Activated CD8-positive, alpha-beta T cell treated with anti-CD3 and anti-CD28 coated beads for 36 hours (primary cell): ENCODE results near the gene SLC2A4. TPM values are rescaled to one million over a fixed set of nuclear protein-coding genes. Genes with fewer than 3 reads are reported as not detected.
A peak's percentile ranks its signal among the peaks of the same experiment; 100 is the strongest.

ENCODE experiments used
- ATAC-seq: fragments of 200-7000 bp; cut with Tn5 transposase; one replicate; pipeline ENCODE4 v1.10.0; 2021; ENCODE audit warnings: mild to moderate bottlenecking, moderate library complexity
- CTCF ChIA-PET: fragments of 350-600 bp; sonication (Branson Sonifier 250); formaldehyde crosslinking; loops from one replicate; lab custom pipeline; 2021; ENCODE audit warnings: antibody characterized with exemption; lab: Charles Lee
- POLR2A ChIA-PET: fragments of 350-600 bp; sonication (Branson Sonifier 250); formaldehyde crosslinking; loops from one replicate; lab custom pipeline; 2021; ENCODE audit warnings: antibody characterized with exemption; lab: Charles Lee
- DNase-seq: peaks from one replicate; pipeline ENCODE4 v3.0.0-alpha.2; 2020
- H3K27ac Mint-ChIP-seq: one replicate; pipeline ENCODE4 v1.8.0; 2021; ENCODE audit warnings: mild to moderate bottlenecking, mixed read lengths
- H3K27me3 Mint-ChIP-seq: one replicate; pipeline ENCODE4 v1.8.0; 2021; ENCODE audit warnings: mixed read lengths
- H3K36me3 Mint-ChIP-seq: one replicate; pipeline ENCODE4 v1.8.0; 2021; ENCODE audit warnings: low read depth, mixed read lengths
- H3K4me1 Mint-ChIP-seq: one replicate; pipeline ENCODE4 v1.8.0; 2021; ENCODE audit warnings: low read depth, mixed read lengths
- H3K4me3 Mint-ChIP-seq: one replicate; pipeline ENCODE4 v1.8.0; 2021; ENCODE audit warnings: mild to moderate bottlenecking, moderate library complexity, mixed read lengths
- H3K9me3 Mint-ChIP-seq: one replicate; pipeline ENCODE4 v1.8.0; 2021; ENCODE audit warnings: mixed read lengths
- CTCF ChIP-seq: fragments of 200-600 bp; IDR thresholded peaks from one replicate; pipeline ENCODE4 v1.8.0; 2022; ENCODE audit warnings: antibody characterized with exemption, mild to moderate bottlenecking
- intact Hi-C: fragments of 100-400 bp; cut with micrococcal nuclease; formaldehyde crosslinking; loops from one replicate; pipeline ENCODE4 v1.10.0; 2022
- total RNA-seq, 2 experiments: library from RNA; stranded (reverse); gene quantifications; one replicate each; pipeline ENCODE4 v1.2.3, GENCODE V29; 2021

SLC2A4 gene
- total RNA-seq, 2 experiments from 2014 or later: 0.07 to 0.25 TPM

DNA sequence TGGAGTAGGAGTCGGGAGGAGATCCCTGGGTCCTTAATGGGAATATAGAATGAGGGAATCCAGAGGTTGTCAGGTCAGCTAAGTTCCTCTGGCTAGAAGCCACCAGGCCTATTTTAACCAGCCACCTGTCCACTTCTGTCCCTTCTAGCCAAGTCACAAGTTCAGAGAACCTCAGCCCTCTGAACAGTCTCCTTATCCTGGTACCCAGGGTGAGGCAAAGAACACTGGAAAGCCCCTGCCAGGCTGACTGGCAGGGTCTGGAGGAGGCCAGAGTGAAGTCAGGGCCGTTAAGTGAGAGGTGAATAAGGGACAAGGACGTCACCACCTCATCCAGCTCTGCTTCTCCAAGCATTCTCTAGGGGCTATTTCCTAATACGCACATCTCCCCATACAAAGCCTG is 32.7 kb upstream of the SLC2A4 start:
- ChIA-PET POLR2A (interaction anchor here (0.8 to 5.0 kb wide), 4 partner anchors 9 to 236 kb away, joined by 4 to 67 read pairs (median 4); partner anchors contain the start of genes GABARAP, PHF23 and POLR2A), CTCF (interaction anchor here (2.3 kb wide), 1 partner anchor 10 kb away, joined by 7 read pairs; the partner anchor contains the start of gene PHF23)
- Mint-ChIP-seq H3K27ac (peak overlapping the region; percentile 47), H3K4me3 (no peak overlapping the region), H3K9me3 (no peaks in the 10 kb centered on the region), H3K36me3 (peaks cover 36% of the 10 kb centered on the region), H3K4me1 (peaks cover 33% of the 10 kb centered on the region), H3K27me3 (no peaks in the 10 kb centered on the region)
- intact Hi-C loops: no loop called here
- no peak for TF ChIP-seq CTCF
- ATAC-seq (no peak), DNase-seq (no peak)

- H3K27me3 Mint-ChIP-seq: no peaks in the 10 kb centered on the region
- CTCF ChIA-PET: interaction anchor here (2.3 kb wide), 1 partner anchor 10 kb away, joined by 7 read pairs; the partner anchor contains the start of gene PHF23
Measured at GRCh38 chr17:7249214-7249613, 32.3 kb upstream of the SLC2A4 start.

GRCh38 chr17:7249830-7250229 is 31.7 kb upstream of the SLC2A4 start:
- H3K9me3 Mint-ChIP-seq: no peaks in the 10 kb centered on the region
- peaks cover 40% of the 10 kb centered on the region for H3K4me1 Mint-ChIP-seq
- no peak for TF ChIP-seq CTCF
- no peaks in the 10 kb centered on the region for H3K27me3 Mint-ChIP-seq
- intact Hi-C loops: no loop called here
- DNase-seq (no peak), ATAC-seq (no peak)
- POLR2A ChIA-PET: interaction anchor here (0.5 to 5.0 kb wide), 7 partner anchors 10 to 325 kb away, joined by 3 to 67 read pairs (median 4); partner anchors contain the start of genes CLDN7, DVL2, GABARAP and PHF23
- peaks cover 40% of the 10 kb centered on the region for H3K36me3 Mint-ChIP-seq
- H3K27ac Mint-ChIP-seq: peak overlapping the region; percentile 94
- CTCF ChIA-PET: interaction anchor here (2.3 kb wide), 1 partner anchor 11 kb away, joined by 7 read pairs; the partner anchor contains the start of gene PHF23
- peak overlapping the region; percentile 91 for H3K4me3 Mint-ChIP-seq

More at GRCh38 chr17:7249214-7249613, 32.3 kb upstream of the SLC2A4 start:
- DNase-seq: no peak
- no peak for ATAC-seq
- POLR2A ChIA-PET: interaction anchor here (0.5 to 5.0 kb wide), 7 partner anchors 9 to 326 kb away, joined by 3 to 67 read pairs (median 4); partner anchors contain the start of genes CLDN7, DVL2, GABARAP and PHF23
- peaks cover 38% of the 10 kb centered on the region for H3K36me3 Mint-ChIP-seq
- H3K27ac Mint-ChIP-seq: peak overlapping the region; percentile 78
- intact Hi-C loops: no loop called here
- H3K4me1 Mint-ChIP-seq: peaks cover 36% of the 10 kb centered on the region
- H3K4me3 Mint-ChIP-seq: peak overlapping the region; percentile 91
- TF ChIP-seq CTCF: no peak
- H3K9me3 Mint-ChIP-seq: no peaks in the 10 kb centered on the region

GRCh38 chr17:7250695-7251627 is 30.6 kb upstream of the SLC2A4 start:
- TF ChIP-seq CTCF: no peak
- Mint-ChIP-seq H3K4me1 (peaks cover 40% of the 10 kb centered on the region), H3K36me3 (peaks cover 39% of the 10 kb centered on the region), H3K27me3 (no peaks in the 10 kb centered on the region), H3K9me3 (no peaks in the 10 kb centered on the region), H3K27ac (peak overlapping the region; percentile 100), H3K4me3 (peak overlapping the region; percentile 91)
- ChIA-PET CTCF (interaction anchor here (0.9 to 1.2 kb wide), 3 partner anchors 9 to 205 kb away, joined by 3 to 4 read pairs (median 4); no protein-coding TSS in a partner anchor), POLR2A (interaction anchor here (0.7 to 5.0 kb wide), 8 partner anchors 9 to 63 kb away, joined by 3 to 67 read pairs (median 4); partner anchors contain the start of genes ACADVL, DLG4, GABARAP and PHF23)
- intact Hi-C loops: no loop called here
- ATAC-seq (no peak), DNase-seq (peak; percentile 45)
